NB4 (cell line): ENCODE data around the gene RFTN1.

Source experiments
- CTCF ChIP-seq: IDR thresholded peaks from one replicate; pipeline ENCODE4 v1.5.1; 2012; ENCODE audit warnings: low read depth, low read length
- TF ChIP-seq, protein P1 (sequence below): IDR thresholded peaks from 2 replicates; pipeline ENCODE4 v1.6.1; 2011; ENCODE audit warnings: low read depth, low read length

GRCh38 chr3:16346413-16347081, 167.0 kb downstream of the RFTN1 start:
- no peak for TF ChIP-seq CTCF
- TF ChIP-seq, protein P1, sequence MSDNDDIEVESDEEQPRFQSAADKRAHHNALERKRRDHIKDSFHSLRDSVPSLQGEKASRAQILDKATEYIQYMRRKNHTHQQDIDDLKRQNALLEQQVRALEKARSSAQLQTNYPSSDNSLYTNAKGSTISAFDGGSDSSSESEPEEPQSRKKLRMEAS = no peak
